Activated CD8-positive, alpha-beta memory T cell treated with anti-CD3 and anti-CD28 coated beads for 24 hours (primary cell): ENCODE results near the gene RPA3.

ENCODE experiments used
- DNase-seq: peaks from one replicate; pipeline ENCODE4 v3.0.0-alpha.2; 2020

Gene RPA3

GRCh38 chr7:7731732-7732131, 13.3 kb upstream of the RPA3 start:
- no peak for DNase-seq

GRCh38 chr7:7720750-7721621, 2.6 kb upstream of the RPA3 start:
- DNase-seq, result no peak

- no peak for DNase-seq
These were observed 1.8 kb upstream of the RPA3 start for GRCh38 chr7:7720193-7720592.

GRCh38 chr7:7719236-7719635, 829 bp upstream of the RPA3 start:
- no peak for DNase-seq

GRCh38 chr7:7713730-7714129, 4.7 kb downstream of the RPA3 start:
- no peak for DNase-seq

- no peak for DNase-seq
These were observed 7.9 kb downstream of the RPA3 start for GRCh38 chr7:7710469-7710868.

- no peak for DNase-seq
These were observed 9.1 kb downstream of the RPA3 start for GRCh38 chr7:7709291-7709690.

GRCh38 chr7:7707806-7708205, 10.6 kb downstream of the RPA3 start:
- no peak for DNase-seq

- no peak for DNase-seq
These were observed 11.2 kb downstream of the RPA3 start for GRCh38 chr7:7707246-7707645.

- DNase-seq, result no peak
These were observed 11.7 kb downstream of the RPA3 start for GRCh38 chr7:7706556-7707172.

- no peak for DNase-seq
These were observed 12.3 kb downstream of the RPA3 start for GRCh38 chr7:7706101-7706511.

GRCh38 chr7:7705318-7705717, 13.1 kb downstream of the RPA3 start:
- DNase-seq, result no peak

GRCh38 chr7:7704867-7705266, 13.5 kb downstream of the RPA3 start:
- DNase-seq, result no peak

- no peak for DNase-seq
These were observed 15.0 kb downstream of the RPA3 start for GRCh38 chr7:7703427-7703826.

GRCh38 chr7:7702826-7703225, 15.6 kb downstream of the RPA3 start:
- DNase-seq, result no peak

- DNase-seq, result no peak
These were observed 16.9 kb downstream of the RPA3 start for GRCh38 chr7:7701527-7701926.

- no peak for DNase-seq
These were observed 18.4 kb downstream of the RPA3 start for GRCh38 chr7:7699970-7700369.

- no peak for DNase-seq
These were observed 19.0 kb downstream of the RPA3 start for GRCh38 chr7:7699380-7699779.

GRCh38 chr7:7698930-7699329, 19.5 kb downstream of the RPA3 start:
- no peak for DNase-seq

- no peak for DNase-seq
These were observed 21.8 kb downstream of the RPA3 start for GRCh38 chr7:7696458-7697119.

GRCh38 chr7:7695111-7695817, 23.1 kb downstream of the RPA3 start:
- DNase-seq, result no peak

- DNase-seq, result no peak
These were observed 23.9 kb downstream of the RPA3 start for GRCh38 chr7:7694542-7694941.

GRCh38 chr7:7693881-7694280, 24.5 kb downstream of the RPA3 start:
- DNase-seq, result no peak
